Measurements from ENCODE around the gene TBC1D20.

TBC1D20 gene

DNA sequence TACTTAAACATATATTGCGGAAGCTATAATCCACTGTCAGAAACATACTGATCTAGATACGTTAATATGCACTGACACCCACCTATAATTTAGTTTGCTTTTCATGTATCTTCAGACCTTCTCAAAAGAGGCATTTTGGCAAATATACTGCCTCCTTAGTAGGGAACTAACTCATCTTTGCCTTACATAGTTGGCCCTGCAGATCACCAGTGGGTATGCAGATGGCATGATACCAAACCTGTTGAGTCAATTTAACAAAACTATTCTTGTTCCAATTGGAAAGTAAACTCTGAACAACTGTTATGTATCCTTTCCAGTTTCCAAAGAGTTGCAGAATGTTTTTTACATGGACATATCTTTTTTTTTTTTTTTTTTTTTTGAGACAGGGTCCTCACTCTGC lies 35.6 kb upstream of the TBC1D20 start:
- H3K27ac ChIP-seq: no peak overlapping the region
- TF ChIP-seq, protein P1, sequence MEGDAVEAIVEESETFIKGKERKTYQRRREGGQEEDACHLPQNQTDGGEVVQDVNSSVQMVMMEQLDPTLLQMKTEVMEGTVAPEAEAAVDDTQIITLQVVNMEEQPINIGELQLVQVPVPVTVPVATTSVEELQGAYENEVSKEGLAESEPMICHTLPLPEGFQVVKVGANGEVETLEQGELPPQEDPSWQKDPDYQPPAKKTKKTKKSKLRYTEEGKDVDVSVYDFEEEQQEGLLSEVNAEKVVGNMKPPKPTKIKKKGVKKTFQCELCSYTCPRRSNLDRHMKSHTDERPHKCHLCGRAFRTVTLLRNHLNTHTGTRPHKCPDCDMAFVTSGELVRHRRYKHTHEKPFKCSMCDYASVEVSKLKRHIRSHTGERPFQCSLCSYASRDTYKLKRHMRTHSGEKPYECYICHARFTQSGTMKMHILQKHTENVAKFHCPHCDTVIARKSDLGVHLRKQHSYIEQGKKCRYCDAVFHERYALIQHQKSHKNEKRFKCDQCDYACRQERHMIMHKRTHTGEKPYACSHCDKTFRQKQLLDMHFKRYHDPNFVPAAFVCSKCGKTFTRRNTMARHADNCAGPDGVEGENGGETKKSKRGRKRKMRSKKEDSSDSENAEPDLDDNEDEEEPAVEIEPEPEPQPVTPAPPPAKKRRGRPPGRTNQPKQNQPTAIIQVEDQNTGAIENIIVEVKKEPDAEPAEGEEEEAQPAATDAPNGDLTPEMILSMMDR (conservative IDR thresholded peaks at IDR 0.05): no peak

DNA sequence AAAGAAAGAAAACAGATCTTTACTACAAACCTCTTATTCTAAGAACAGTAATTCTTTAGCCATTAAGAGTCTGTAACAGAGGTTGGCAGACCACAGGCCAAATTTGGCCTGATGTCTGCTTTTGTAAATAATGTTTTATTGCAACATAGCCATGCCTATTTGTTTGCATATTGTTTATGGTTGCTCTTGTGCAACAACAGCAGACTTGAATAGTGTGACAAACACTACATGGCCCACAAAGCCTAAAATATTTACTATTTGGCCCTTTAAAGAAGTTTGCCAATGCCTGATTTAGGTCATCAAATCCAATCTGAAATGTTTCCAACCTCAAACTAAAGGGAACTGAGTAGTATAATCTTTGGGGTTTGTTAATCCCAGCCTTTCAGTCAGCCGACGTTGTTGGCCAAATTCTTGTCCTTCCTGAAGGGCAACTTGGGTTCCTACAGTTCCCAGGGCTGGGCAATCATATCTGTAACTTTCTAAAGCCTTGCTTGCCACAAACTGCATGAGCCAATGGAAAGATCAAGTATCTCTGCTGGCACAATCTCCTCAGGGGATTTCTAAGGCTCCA lies 33.9 kb upstream of the TBC1D20 start:
- TF ChIP-seq, protein P1 (conservative IDR thresholded peaks at IDR 0.05): no peak
- H3K27ac ChIP-seq: peak overlapping the region; percentile 27

DNA sequence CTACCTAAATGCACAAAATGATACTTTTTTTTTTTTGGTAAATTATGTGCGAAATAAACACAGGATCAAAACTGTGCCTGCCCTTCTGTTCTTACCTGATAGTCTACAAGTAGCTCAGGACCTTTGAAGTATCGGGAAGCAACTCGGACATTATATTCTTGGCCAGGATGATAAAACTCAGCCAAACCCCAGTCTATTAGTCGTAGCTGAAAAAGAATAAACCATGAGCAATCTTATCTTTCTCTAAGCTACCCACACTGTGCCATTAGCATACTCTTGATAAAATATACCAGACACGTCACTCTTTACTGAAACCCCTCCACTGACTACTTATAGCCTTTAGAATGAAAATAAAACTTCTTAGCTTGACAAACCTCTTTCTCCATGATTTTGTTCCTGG lies 29.8 kb upstream of the TBC1D20 start:
- TF ChIP-seq, protein P1 (conservative IDR thresholded peaks at IDR 0.05): no peak

DNA sequence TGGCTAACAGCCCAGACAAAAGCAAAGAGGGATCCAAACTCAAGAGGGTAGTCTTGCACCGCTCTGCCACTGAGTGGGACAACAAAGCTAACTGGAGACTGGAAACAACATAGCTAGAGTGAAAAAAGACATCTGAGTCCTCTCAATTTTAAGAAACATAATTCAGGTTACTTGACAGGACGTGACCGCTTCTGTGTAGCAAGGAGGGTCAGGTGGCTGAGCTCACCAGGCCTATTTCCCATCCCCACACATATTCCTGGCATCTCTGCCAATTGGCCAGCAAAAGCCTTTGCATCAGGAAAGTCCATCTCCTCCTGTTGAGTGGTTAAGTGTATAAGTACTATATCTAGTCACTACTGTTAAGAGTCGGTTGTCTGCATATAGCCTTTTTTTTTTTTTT lies 25.3 kb upstream of the TBC1D20 start:
- TF ChIP-seq, protein P1 (conservative IDR thresholded peaks at IDR 0.05): no peak
- no peak overlapping the region for H3K27ac ChIP-seq

More for the DNA sequence above, 29.8 kb upstream of the TBC1D20 start:
- H3K27ac ChIP-seq: no peak overlapping the region

DNA sequence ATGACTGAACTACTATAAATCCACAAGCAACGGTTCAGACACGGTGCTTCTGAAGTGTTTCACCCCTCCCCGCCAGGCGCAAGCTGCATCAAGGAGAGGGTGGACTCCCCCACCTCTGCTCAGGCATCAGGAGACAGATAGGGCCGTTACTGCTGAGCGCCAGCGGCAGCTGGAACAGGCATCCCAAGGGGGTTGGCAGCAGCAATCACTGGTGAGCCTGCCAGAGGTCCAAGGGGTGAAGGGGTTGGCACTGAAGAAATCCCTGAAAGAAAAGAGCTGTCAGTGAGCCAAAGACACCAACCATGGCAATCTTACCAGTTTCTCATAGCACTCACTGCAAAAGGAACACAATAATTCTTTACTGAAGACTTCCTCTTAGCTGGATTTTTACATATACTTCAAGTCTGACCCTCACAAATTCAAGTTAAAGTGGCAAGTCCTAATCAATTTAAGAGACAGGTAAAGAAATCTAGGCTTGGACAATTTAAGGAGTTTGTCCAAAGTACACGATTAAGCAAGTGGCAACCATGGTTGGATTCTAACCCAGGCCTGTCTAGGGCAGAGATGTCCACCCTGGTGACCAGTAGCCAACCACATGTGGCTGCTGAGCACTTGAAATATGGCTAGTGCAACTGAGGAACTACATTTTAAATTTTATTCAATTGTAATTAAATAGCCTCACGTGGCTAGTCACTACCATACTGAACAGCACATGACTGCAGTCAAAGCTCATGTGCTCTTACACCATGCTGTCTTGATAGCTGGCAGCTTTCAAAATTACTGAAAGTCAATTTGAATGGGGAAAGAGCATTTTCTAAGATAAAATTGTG lies 21.7 kb upstream of the TBC1D20 start:
- H3K27ac ChIP-seq: no peak overlapping the region; the same call in 1 of the 2 replicates
- TF ChIP-seq, protein P1 (conservative IDR thresholded peaks at IDR 0.05): no peak

DNA sequence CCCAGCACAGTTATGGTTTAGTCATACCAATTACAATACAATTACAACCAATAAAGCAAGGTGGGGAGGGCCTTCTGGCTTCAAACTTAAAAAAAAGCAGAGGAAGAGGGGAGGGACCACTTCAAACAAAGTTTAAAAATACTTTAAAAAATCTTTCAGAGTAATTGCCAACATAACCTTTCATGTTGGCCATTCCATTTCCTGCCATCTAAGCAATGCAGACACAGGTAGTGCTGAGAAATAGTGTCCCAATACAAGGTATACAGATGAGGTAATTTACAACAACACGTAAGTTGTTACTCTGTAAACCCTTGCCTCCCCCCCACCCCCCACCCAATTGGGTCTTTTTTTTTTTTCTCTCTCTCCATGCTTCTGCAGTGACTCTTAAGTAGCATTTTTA lies 18.8 kb upstream of the TBC1D20 start:
- TF ChIP-seq, protein P1 (conservative IDR thresholded peaks at IDR 0.05): no peak
- H3K27ac ChIP-seq: peak overlapping the region; percentile 79

DNA sequence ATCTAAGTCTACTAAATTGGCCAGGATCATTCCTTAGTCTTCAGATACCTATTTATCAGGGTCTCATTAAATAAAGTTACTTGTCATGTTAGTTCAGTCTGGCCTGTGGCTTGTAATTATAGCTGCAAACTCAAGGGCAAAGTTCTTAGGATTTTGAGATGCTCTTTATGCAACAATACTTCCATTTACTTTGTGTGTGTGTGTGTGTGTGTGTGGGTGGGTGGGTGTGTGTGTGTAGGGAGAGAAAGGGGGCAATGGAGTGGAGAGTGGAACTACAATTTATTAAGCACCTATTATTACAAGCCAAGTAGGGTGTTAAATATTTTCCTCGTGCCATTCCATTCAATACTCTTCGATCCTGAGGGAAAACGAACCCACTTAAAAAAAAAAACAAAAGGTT lies 17.7 kb upstream of the TBC1D20 start:
- H3K27ac ChIP-seq: peak overlapping the region; percentile 79
- TF ChIP-seq, protein P1 (conservative IDR thresholded peaks at IDR 0.05): no peak
